Ishikawa (cell line): ENCODE results near the gene MRPS33.

Source experiments
- CEBPB ChIP-seq: IDR thresholded peaks from 2 replicates; pipeline ENCODE4 v1.6.1; 2012
- CREB1 ChIP-seq: IDR thresholded peaks from 2 replicates; pipeline ENCODE4 v1.6.1; 2012; ENCODE audit warnings: low read depth
- EGR1 ChIP-seq: IDR thresholded peaks from 2 replicates; pipeline ENCODE4 v1.6.1; 2012
- EP300 ChIP-seq: IDR thresholded peaks from 2 replicates; pipeline ENCODE4 v1.6.1; 2012; ENCODE audit warnings: borderline replicate concordance
- FOXM1 ChIP-seq: IDR thresholded peaks from 2 replicates; pipeline ENCODE4 v1.6.1; 2012; ENCODE audit warnings: low read depth, borderline replicate concordance
- MAX ChIP-seq: IDR thresholded peaks from 2 replicates; pipeline ENCODE4 v1.6.1; 2012
- NFIC ChIP-seq: IDR thresholded peaks from 2 replicates; pipeline ENCODE4 v1.6.1; 2012
- RAD21 ChIP-seq: IDR thresholded peaks from 2 replicates; pipeline ENCODE4 v1.6.1; 2012; ENCODE audit warnings: low read depth
- TAF1 ChIP-seq: IDR thresholded peaks from 2 replicates; pipeline ENCODE4 v1.6.1; 2012; ENCODE audit warnings: low read depth, mild to moderate bottlenecking
- TCF12 ChIP-seq: IDR thresholded peaks from 2 replicates; pipeline ENCODE4 v1.6.1; 2012; ENCODE audit warnings: low read depth
- TEAD4 ChIP-seq: IDR thresholded peaks from 2 replicates; pipeline ENCODE4 v1.6.1; 2012
- USF1 ChIP-seq: IDR thresholded peaks from 2 replicates; pipeline ENCODE4 v1.6.1; 2012
- YY1 ChIP-seq: IDR thresholded peaks from 2 replicates; pipeline ENCODE4 v1.6.1; 2012; ENCODE audit warnings: low read depth
- ZBTB7A ChIP-seq: IDR thresholded peaks from 2 replicates; pipeline ENCODE4 v1.6.1; 2012; ENCODE audit warnings: low read depth

Gene MRPS33

GRCh38 chr7:140961117-140961516 is 53.6 kb downstream of the MRPS33 start:
- no peak for TF ChIP-seq ZBTB7A
- no peak for TF ChIP-seq CREB1
- no peak for TF ChIP-seq TCF12
- TF ChIP-seq USF1: no peak
- no peak for TF ChIP-seq TEAD4
- no peak for TF ChIP-seq CEBPB
- TF ChIP-seq NFIC: no peak
- no peak for TF ChIP-seq MAX
- no peak for TF ChIP-seq YY1
- no peak for TF ChIP-seq FOXM1
- TF ChIP-seq TAF1: no peak
- TF ChIP-seq RAD21: no peak
- TF ChIP-seq EP300: no peak
- TF ChIP-seq EGR1: no peak
